Measurements from ENCODE around the gene PRKAG1.

PRKAG1 gene

DNA sequence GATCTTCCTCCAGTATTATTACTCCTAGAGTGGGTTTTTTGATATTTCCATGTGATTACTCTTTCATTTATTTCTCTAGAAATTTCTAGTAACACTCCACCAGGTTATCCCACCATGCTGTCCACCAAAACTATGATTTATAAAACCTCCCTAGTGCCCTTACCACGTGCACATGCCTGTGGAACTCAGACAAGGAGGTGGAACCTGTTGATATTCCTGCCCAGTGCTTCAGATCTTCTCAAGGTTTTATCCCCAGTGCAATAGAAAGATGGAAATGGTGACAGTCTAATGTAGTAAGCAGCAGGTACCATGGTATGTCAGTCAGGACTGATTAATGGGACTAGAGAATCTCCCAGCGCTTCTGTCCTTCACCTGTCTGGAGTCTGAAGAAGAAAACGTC is 57.7 kb downstream of the PRKAG1 start:
- no peak for DNase-seq

- no peak for DNase-seq
Measured at GRCh38 chr12:48958049-48958388, 60.6 kb downstream of the PRKAG1 start.

DNA sequence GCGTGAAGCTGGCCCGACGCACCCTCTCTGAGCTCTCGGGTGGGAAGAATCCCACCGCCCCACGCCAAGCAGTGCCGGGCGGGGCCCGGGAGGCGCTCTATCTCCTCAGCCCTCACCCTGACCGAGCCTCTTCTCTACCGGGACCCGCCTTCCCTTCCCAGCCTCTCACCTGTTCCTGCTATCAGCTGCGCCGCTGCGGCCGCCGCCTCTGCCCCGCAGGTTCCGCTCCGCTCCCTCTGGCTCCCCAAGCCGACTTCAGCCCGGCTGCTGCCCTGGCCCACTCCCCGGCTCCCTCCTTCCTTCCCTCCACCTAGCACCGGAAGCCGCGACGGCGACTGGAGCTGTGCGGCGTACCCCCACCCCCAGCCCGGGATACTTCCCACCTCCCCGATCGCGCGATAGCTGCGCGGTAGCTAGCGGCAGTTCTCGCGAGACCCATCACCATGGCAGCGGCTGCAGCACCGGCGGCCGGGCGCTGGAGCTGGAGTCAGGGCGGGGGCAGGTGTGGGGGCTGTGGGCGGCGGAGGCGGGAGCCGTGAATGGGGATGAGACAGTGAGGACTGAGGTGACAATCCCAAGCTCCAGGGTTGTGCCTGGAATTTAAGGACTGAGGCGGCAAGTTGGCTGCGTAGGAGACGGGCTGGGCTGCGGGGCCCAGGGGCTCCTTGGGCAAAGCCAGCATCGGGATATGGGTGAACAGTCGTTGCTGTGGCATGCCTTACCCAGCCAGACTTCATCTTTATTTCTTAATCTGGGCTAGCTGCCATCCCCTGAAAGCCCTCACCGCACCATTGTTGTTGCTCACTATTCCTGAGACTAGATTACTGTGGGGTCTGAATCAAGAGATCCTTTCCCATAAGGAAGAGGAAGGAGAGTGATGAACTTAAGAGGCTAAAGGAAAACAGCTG is 61.2 kb downstream of the PRKAG1 start, which contains the start of gene ARF3:
ARF3 (minus strand) TSS at position 347 of the 908 bp plus-strand sequence. CDS start 16,392 bp downstream, outside the sequence.
- peak; percentile 88 for DNase-seq

DNA sequence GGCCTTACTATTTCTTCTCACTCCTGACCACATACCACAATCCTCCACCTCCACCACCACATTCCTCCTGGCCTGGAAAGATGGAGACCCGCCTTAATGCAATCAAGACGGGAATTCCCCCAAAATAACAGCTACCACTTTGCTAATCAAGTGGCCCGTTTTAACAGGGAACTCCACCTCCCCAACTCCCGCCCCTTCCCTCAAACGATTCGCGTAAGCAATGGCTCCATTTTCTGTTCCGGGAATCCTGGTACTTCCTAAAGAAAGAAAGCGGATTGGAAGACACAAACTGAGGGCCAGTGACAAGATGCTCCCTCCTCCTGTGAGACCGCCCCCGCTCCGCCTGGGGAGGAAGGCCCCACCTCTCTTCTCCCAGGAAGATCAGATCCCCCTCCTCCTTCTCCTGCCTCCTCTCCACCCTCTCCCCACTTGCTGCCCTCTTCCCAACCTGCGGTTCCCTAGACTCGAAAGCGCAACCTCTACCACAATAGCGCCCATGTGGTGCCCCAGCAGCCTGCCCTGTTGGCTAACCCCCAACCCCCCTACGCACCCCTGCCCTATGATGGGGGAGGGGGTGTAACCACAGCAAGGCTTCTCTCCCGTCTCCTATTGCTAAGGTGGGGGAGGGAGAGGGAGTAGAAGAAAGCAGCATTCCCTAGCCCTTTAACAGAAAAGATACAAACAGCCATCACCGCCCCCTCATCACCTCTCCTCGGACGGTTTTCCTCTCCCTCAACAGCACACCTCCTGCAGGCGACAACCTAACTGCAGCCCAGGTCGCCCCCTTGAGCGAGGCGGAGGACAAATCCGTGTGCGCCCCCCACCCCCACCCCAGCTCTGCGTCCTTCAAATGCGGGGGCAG is 62.1 kb downstream of the PRKAG1 start:
- no peak for DNase-seq

- DNase-seq, result no peak
Measured at GRCh38 chr12:48954841-48955501, 63.6 kb downstream of the PRKAG1 start.

- no peak for DNase-seq
Measured at GRCh38 chr12:48954061-48954460, 64.5 kb downstream of the PRKAG1 start.

DNA sequence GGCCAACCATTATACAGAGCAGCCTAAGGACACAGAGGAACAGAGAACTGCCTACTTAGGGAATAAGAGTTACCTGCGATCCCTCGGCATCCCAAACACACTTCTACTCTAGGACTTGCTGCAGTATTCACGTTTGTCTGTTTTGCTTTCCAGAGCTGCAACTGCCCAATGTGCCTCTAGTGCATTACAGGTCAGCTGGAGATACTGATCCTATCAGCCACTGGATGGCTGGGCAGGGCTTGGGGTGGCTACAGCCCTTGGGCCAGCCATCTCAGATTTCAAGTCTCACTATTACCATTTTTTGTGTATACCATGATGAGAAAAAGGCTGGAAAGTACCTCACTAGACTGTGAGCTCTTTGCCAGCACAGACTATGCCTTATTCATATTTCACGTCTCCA is 65.9 kb downstream of the PRKAG1 start:
- DNase-seq, result no peak

All from activated CD4-positive, alpha-beta T cell treated with anti-CD3 and anti-CD28 coated beads for 1 hour (primary cell).